GM23248 (cell line): ENCODE measurements around the gene CDC14A. TPM values are rescaled to one million over a fixed set of nuclear protein-coding genes. Genes with fewer than 3 reads are reported as not detected.

Experiments
- DNase-seq: peaks from one replicate; pipeline ENCODE4 v3.0.0-alpha.2; 2015
- H2AFZ ChIP-seq: fragments of 200-600 bp; sonication (generic); 2 replicates; pipeline ENCODE4 v1.6.1; 2016; ENCODE audit warnings: antibody characterized with exemption
- H3F3A ChIP-seq: fragments of 200-600 bp; sonication (generic); 2 replicates; pipeline ENCODE4 v1.6.1; 2016; ENCODE audit warnings: mild to moderate bottlenecking, antibody characterized with exemption, mixed run types; ENCODE audit not compliant: insufficient read depth
- H3K27ac ChIP-seq: fragments of 200-600 bp; sonication (generic); 2 replicates; pipeline ENCODE4 v1.5.1; 2016; ENCODE audit warnings: mild to moderate bottlenecking
- H3K27me3 ChIP-seq: fragments of 200-600 bp; sonication (generic); replicated peaks from 2 replicates; pipeline ENCODE4 v1.6.1; 2016; ENCODE audit warnings: mild to moderate bottlenecking; ENCODE audit not compliant: insufficient read depth
- H3K36me3 ChIP-seq: fragments of 200-600 bp; sonication (generic); 2 replicates; pipeline ENCODE4 v1.6.1; 2016; ENCODE audit warnings: low read depth, mild to moderate bottlenecking
- H3K4me1 ChIP-seq: fragments of 200-600 bp; sonication (generic); 2 replicates; pipeline ENCODE4 v1.6.1; 2016; ENCODE audit warnings: mild to moderate bottlenecking; ENCODE audit not compliant: insufficient read depth
- H3K4me2 ChIP-seq: fragments of 200-600 bp; sonication (generic); one replicate; pipeline ENCODE4 v1.6.1; 2016; ENCODE audit warnings: mild to moderate bottlenecking; ENCODE audit not compliant: unreplicated experiment
- H3K4me3 ChIP-seq: fragments of 200-600 bp; sonication (generic); 2 replicates; pipeline ENCODE4 v1.5.1; 2016; ENCODE audit warnings: mild to moderate bottlenecking
- H3K79me2 ChIP-seq: fragments of 200-600 bp; sonication (generic); 2 replicates; pipeline ENCODE4 v1.6.1; 2016; ENCODE audit warnings: mild to moderate bottlenecking; ENCODE audit not compliant: insufficient read depth
- H3K9ac ChIP-seq: fragments of 200-600 bp; sonication (generic); 2 replicates; pipeline ENCODE4 v1.6.1; 2016; ENCODE audit warnings: mild to moderate bottlenecking
- H3K9me2 ChIP-seq: fragments of 200-600 bp; sonication (generic); 2 replicates; pipeline ENCODE4 v1.6.1; 2016; ENCODE audit warnings: mixed run types, mild to moderate bottlenecking, moderate library complexity; ENCODE audit not compliant: insufficient read depth
- H3K9me3 ChIP-seq: fragments of 200-600 bp; sonication (generic); one replicate; pipeline ENCODE4 v1.6.1; 2017; ENCODE audit warnings: low read depth
- H4K20me1 ChIP-seq: fragments of 200-600 bp; sonication (generic); 2 replicates; pipeline ENCODE4 v1.6.0; 2016; ENCODE audit not compliant: insufficient read depth
- EZH2 ChIP-seq: fragments of 200-600 bp; sonication (generic); IDR thresholded peaks from 2 replicates; pipeline ENCODE4 v1.6.1; 2018; ENCODE audit warnings: antibody characterized with exemption, mild to moderate bottlenecking; ENCODE audit not compliant: insufficient read depth, poor library complexity, severe bottlenecking
- EZH2phosphoT487 ChIP-seq: fragments of 200-600 bp; sonication (generic); IDR thresholded peaks from 2 replicates; pipeline ENCODE4 v1.6.1; 2018; ENCODE audit warnings: antibody characterized with exemption, moderate library complexity, mild to moderate bottlenecking, low read depth; ENCODE audit not compliant: insufficient read depth
- WGBS, 2 experiments: methylation state at CpG; one replicate each; pipeline ENCODE4 v1.1.6; 2015 to 2017; ENCODE audit warnings: low lambda C conversion rate in 2 of 2, low coverage in 1 of 2; ENCODE audit errors: missing lambda C conversion rate in 2 of 2; 5-methylcytosine and 5-hydroxymethylcytosine counted together
- in situ Hi-C: fragments of 300-500 bp; cut with MboI; formaldehyde crosslinking; loops from 2 replicates; pipeline ENCODE4 v1.15.0; 2020
- polyA plus RNA-seq: library from polyadenylated mRNA; unstranded; fragments of >200 nt; fragmentation: Nextera tagmentation; extraction: Ambion mirVana; gene quantifications from 2 replicates; pipeline ENCODE4 v1.2.1, GENCODE V29; 2016
- total RNA-seq: library from RNA; depleted of rRNA; stranded (reverse); fragments of >200 nt; shearing (Covaris generic); gene quantifications from 2 replicates; pipeline ENCODE4 v1.2.3, GENCODE V29; 2014

CDC14A gene
- total and polyA plus RNA-seq, 2 experiments from 2014 or later: 1.5 to 1.8 TPM

DNA sequence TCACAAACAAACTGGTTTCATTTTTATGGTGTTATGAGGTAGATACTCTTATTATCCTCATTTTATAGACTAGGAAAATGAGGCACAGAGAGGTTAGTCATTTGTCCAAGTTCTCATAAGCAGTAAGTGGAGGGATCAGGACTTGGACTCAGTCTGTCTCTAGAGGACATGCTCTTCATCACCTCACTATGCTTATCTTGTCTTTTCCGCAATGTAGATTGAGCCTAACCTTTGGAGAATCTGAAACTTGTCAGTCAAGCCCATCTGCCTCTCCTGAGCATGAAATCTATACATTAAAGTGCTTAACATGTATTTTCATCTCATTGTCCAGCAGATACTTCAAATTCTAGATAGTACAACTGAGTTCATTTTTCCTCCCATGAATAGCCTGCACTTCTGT, 11.8 kb upstream of the CDC14A start:
- no peaks in the 10 kb centered on the region for H3F3A ChIP-seq
- H3K79me2 ChIP-seq: no peaks in the 10 kb centered on the region
- H3K4me3 ChIP-seq: no peak overlapping the region
- no peaks in the 10 kb centered on the region for H3K27me3 ChIP-seq
- H3K36me3 ChIP-seq: no peaks in the 10 kb centered on the region
- H3K9ac ChIP-seq: no peak overlapping the region
- H4K20me1 ChIP-seq: no peaks in the 10 kb centered on the region
- no peaks in the 10 kb centered on the region for H3K9me3 ChIP-seq
- no peaks in the 10 kb centered on the region for H3K4me1 ChIP-seq
- H3K9me2 ChIP-seq: no peaks in the 10 kb centered on the region
- no peak overlapping the region for H2AFZ ChIP-seq
- no peak for DNase-seq
- no peak overlapping the region for H3K4me2 ChIP-seq
- in situ Hi-C loops: no loop called here
- no peak overlapping the region for H3K27ac ChIP-seq
- no peak for TF ChIP-seq EZH2
- TF ChIP-seq EZH2phosphoT487: no peak
- 81 to 86% methylated on average over 1 of the region's 1 CpG for WGBS, 2 experiments

DNA sequence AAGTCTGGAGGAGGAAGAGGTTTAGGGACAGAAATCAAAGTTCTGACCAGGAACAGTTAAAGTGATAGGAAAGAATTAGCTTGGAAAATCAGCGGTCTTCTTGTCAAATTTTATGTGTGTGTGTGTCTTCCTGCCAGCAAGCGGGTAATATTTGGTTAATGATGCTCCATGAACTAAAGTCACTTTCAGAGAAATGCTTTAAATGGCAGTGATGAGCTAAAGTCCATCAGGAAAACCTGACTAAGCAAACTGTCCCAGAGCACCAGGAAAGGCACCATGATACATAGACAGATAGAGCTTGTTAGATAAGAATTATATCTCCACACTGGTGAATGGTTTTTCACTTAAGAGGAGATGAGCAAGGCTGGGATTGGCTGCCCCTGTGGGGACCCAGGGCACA, 10.0 kb upstream of the CDC14A start:
- H2AFZ ChIP-seq: no peak overlapping the region
- no peaks in the 10 kb centered on the region for H3K36me3 ChIP-seq
- no peaks in the 10 kb centered on the region for H3K9me3 ChIP-seq
- no peak overlapping the region for H3K27ac ChIP-seq
- H4K20me1 ChIP-seq: no peaks in the 10 kb centered on the region
- no peaks in the 10 kb centered on the region for H3K4me1 ChIP-seq
- H3F3A ChIP-seq: no peaks in the 10 kb centered on the region
- no peak overlapping the region for H3K4me3 ChIP-seq
- TF ChIP-seq EZH2 (no peak), EZH2phosphoT487 (no peak)
- H3K27me3 ChIP-seq: no peaks in the 10 kb centered on the region
- no peak overlapping the region for H3K4me2 ChIP-seq
- no peak overlapping the region for H3K9ac ChIP-seq
- in situ Hi-C loops: no loop called here
- H3K9me2 ChIP-seq: no peaks in the 10 kb centered on the region
- no peak for DNase-seq
- H3K79me2 ChIP-seq: no peaks in the 10 kb centered on the region
- WGBS, 2 experiments: 86% methylated on average over 2 of the region's 2 CpGs

DNA sequence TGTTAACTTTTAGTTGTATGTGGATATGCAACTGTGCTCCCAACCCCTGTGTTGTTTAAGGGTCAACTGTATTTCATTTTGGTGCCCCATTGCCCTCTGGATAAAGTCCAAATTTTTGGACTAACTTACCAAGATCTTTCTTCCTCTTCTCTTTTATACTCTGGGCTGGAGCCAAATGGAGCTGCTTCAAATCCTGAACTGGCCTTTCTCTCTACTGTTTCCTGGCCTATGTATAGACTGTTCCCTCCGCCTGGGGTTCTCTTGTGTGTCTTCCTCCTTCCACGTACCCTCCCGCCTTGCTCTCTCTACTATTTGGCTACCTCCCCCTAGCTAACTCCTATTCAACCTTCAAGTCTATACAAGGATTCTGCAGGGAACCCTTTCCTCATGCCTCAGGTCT, 8.4 kb upstream of the CDC14A start:
- H3K4me1 ChIP-seq: no peaks in the 10 kb centered on the region
- H2AFZ ChIP-seq: no peak overlapping the region
- H3K36me3 ChIP-seq: no peaks in the 10 kb centered on the region
- 72 to 73% methylated on average over 3 of the region's 3 CpGs for WGBS, 2 experiments
- no peak overlapping the region for H3K9ac ChIP-seq
- H3K27me3 ChIP-seq: no peaks in the 10 kb centered on the region
- H3K4me3 ChIP-seq: no peak overlapping the region
- in situ Hi-C loops: no loop called here
- no peaks in the 10 kb centered on the region for H3K9me2 ChIP-seq
- no peaks in the 10 kb centered on the region for H3K9me3 ChIP-seq
- no peak for DNase-seq
- no peak overlapping the region for H3K4me2 ChIP-seq
- H3F3A ChIP-seq: no peaks in the 10 kb centered on the region
- TF ChIP-seq EZH2phosphoT487 (no peak), EZH2 (no peak)
- H3K79me2 ChIP-seq: no peaks in the 10 kb centered on the region
- H4K20me1 ChIP-seq: no peaks in the 10 kb centered on the region
- H3K27ac ChIP-seq: no peak overlapping the region

DNA sequence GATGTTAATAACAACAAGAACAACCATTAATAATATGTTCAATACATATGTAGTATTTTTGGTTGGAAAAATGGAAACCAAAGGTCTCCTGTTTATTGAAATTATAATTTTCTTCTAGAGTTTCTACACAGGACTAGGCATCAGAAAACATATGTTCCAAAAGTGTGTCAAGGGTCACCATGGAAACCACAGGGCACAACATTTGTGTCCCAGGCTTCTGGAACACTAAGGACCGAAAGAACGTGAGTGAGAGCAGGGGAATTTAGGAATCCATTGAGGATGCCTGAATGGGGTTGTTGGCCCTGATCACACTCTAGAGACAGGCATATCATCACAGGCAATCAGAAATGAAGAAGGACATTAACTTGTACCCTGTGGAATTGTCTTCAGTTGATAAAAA, 7.5 kb upstream of the CDC14A start:
- no peak for DNase-seq

DNA sequence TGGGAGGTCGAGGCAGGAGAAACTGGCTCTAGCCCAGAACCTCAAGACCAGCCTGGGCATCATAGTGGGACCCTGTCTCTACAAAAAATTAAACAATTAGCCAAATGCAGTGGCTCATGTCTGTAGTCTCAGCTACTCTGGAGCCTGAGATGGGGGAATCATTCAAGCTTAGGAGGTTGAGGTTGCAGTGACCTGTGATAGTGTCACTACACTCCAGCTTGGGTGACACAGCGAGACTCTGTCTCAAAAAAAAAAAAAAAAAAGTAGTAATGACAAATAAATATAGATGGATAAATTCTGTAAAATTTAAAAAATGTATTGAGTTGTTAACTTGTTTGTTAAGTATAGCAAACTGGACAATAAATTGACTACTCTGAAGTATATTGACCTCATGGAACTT, 5.9 kb upstream of the CDC14A start:
- H3K9ac ChIP-seq: no peak overlapping the region
- H3K27ac ChIP-seq: no peak overlapping the region
- no peak overlapping the region for H3K4me2 ChIP-seq
- no peaks in the 10 kb centered on the region for H3K36me3 ChIP-seq
- 69 to 81% methylated on average over 2 of the region's 2 CpGs for WGBS, 2 experiments
- no peak for DNase-seq
- 0 out of 2 replicates have a peak, but pooled peaks cover 7% of the 10 kb centered on the region for H3F3A ChIP-seq
- H3K9me2 ChIP-seq: no peaks in the 10 kb centered on the region
- no peaks in the 10 kb centered on the region for H4K20me1 ChIP-seq
- no peaks in the 10 kb centered on the region for H3K9me3 ChIP-seq
- no peak overlapping the region for H3K4me3 ChIP-seq
- H3K4me1 ChIP-seq: no peaks in the 10 kb centered on the region
- in situ Hi-C loops: no loop called here
- no peaks in the 10 kb centered on the region for H3K79me2 ChIP-seq
- no peak for TF ChIP-seq EZH2phosphoT487
- TF ChIP-seq EZH2: no peak
- H2AFZ ChIP-seq: no peak overlapping the region
- H3K27me3 ChIP-seq: no peaks in the 10 kb centered on the region

More for the DNA sequence above, 7.5 kb upstream of the CDC14A start:
- no peaks in the 10 kb centered on the region for H3K4me1 ChIP-seq
- no peaks in the 10 kb centered on the region for H3K79me2 ChIP-seq
- H3K9me3 ChIP-seq: no peaks in the 10 kb centered on the region
- no peaks in the 10 kb centered on the region for H3K27me3 ChIP-seq
- no peak overlapping the region for H3K4me3 ChIP-seq
- H3K36me3 ChIP-seq: no peaks in the 10 kb centered on the region
- no peak overlapping the region for H3K9ac ChIP-seq
- no peaks in the 10 kb centered on the region for H3K9me2 ChIP-seq
- no peak overlapping the region for H3K27ac ChIP-seq
- no peak for TF ChIP-seq EZH2
- no peak for TF ChIP-seq EZH2phosphoT487
- no peaks in the 10 kb centered on the region for H4K20me1 ChIP-seq
- H3K4me2 ChIP-seq: no peak overlapping the region
- in situ Hi-C loops: no loop called here
- WGBS, 2 experiments: 54 to 71% methylated on average over 2 of the region's 2 CpGs
- H3F3A ChIP-seq: no peaks in the 10 kb centered on the region
- H2AFZ ChIP-seq: no peak overlapping the region
